ENCODE measurements around the gene PKIG. TPM values are rescaled to one million over a fixed set of nuclear protein-coding genes. Genes with fewer than 3 reads are reported as not detected.

PKIG gene
- total and polyA plus RNA-seq, 11 donors: 155 to 286 (median 200) TPM

- ATAC-seq (peak; percentile 27 to 84 (median 60)), DNase-seq (peak in 4 of 5 donors; percentile 50 to 86 (median 63))
- Histone ChIP-seq H3K36me3 (peaks cover 0 to 11% (median 0%) of the 10 kb centered on the region in 9 donors), H3K4me3 (peak overlapping the region in 7 of 12 donors; percentile 8 to 30 (median 13)), H3K27me3 (no peaks in the 10 kb centered on the region), H3K4me1 (peaks cover 39 to 92% (median 84%) of the 10 kb centered on the region in 12 donors), H3K9me3 (no peaks in the 10 kb centered on the region), H3K27ac (peak overlapping the region; percentile 79 to 97 (median 92))
- intact Hi-C loops (cut with DNase I): loop anchor here in 7 of 10 donors (2.0 to 10.0 kb wide), 4 partner anchors 18 to 296 kb away; partner anchors contain the start of gene PKIG (in 2 of the 7)
- TF ChIP-seq POLR2A (IDR thresholded peaks at IDR 0.05): no peak
- TF ChIP-seq, protein P1, sequence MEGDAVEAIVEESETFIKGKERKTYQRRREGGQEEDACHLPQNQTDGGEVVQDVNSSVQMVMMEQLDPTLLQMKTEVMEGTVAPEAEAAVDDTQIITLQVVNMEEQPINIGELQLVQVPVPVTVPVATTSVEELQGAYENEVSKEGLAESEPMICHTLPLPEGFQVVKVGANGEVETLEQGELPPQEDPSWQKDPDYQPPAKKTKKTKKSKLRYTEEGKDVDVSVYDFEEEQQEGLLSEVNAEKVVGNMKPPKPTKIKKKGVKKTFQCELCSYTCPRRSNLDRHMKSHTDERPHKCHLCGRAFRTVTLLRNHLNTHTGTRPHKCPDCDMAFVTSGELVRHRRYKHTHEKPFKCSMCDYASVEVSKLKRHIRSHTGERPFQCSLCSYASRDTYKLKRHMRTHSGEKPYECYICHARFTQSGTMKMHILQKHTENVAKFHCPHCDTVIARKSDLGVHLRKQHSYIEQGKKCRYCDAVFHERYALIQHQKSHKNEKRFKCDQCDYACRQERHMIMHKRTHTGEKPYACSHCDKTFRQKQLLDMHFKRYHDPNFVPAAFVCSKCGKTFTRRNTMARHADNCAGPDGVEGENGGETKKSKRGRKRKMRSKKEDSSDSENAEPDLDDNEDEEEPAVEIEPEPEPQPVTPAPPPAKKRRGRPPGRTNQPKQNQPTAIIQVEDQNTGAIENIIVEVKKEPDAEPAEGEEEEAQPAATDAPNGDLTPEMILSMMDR (IDR thresholded peaks at IDR 0.05): no peak
- 17 to 27% (median 19%) methylated on average over 11 of the region's 11 CpGs for WGBS, 4 donors
Observed at GRCh38 chr20:44600758-44601201, 18.4 kb downstream of the PKIG start.

- intact Hi-C loops (cut with DNase I): loop anchor here in 7 of 10 donors (2.0 to 10.0 kb wide), 4 partner anchors 18 to 296 kb away; partner anchors contain the start of gene PKIG (in 2 of the 7)
- TF ChIP-seq POLR2A (IDR thresholded peaks at IDR 0.05): no peak
- TF ChIP-seq, protein P1 (IDR thresholded peaks at IDR 0.05): no peak
Observed at GRCh38 chr20:44601236-44601671, 18.9 kb downstream of the PKIG start.

DNA sequence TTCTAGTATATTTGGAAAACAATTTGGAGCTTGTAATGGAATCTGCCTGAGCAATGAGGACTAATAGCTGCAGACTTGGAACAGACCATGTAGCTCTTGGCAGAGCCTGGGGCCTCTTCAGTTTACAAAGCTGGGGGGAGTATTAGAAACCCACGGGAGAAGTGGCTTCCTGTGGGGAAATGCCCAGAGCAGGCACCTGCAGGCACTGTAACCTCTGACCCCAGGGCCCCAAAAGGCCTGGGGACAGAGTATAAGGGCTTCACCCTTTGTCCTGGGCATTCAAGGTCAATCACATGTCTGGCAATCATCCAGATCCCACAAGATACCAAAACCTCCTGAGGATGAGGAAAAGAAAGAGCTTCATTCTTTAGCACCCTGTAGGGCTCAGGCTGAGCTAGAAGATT is 19.4 kb downstream of the PKIG start:
- peak; percentile 76 to 83 (median 78) for ATAC-seq
- peak; percentile 77 to 89 (median 84) for DNase-seq
- TF ChIP-seq, protein P1 (IDR thresholded peaks at IDR 0.05): no peak
- TF ChIP-seq POLR2A (IDR thresholded peaks at IDR 0.05): no peak
- H3K9me3 ChIP-seq: no peaks in the 10 kb centered on the region
- H3K36me3 ChIP-seq: peaks cover 0 to 10% (median 0%) of the 10 kb centered on the region in 9 donors
- WGBS, 4 donors: 0 to 6% (median 0%) methylated on average over 1 of the region's 1 CpG
- peaks cover 39 to 82% (median 75%) of the 10 kb centered on the region in 12 donors for H3K4me1 ChIP-seq
- H3K4me3 ChIP-seq: peak overlapping the region in 3 of 12 donors; percentile 9 to 15 (median 13)
- intact Hi-C loops (cut with DNase I): loop anchor here in 7 of 10 donors (2.0 to 10.0 kb wide), 4 partner anchors 19 to 297 kb away; partner anchors contain the start of gene PKIG (in 2 of the 7)
- peak overlapping the region; percentile 79 to 97 (median 92) for H3K27ac ChIP-seq
- H3K27me3 ChIP-seq: no peaks in the 10 kb centered on the region

More at GRCh38 chr20:44601236-44601671, 18.9 kb downstream of the PKIG start:
- no peaks in the 10 kb centered on the region for H3K9me3 ChIP-seq
- H3K27ac ChIP-seq: peak overlapping the region; percentile 79 to 97 (median 92)
- H3K27me3 ChIP-seq: no peaks in the 10 kb centered on the region
- peak overlapping the region in 9 of 12 donors; percentile 8 to 30 (median 14) for H3K4me3 ChIP-seq
- WGBS, 4 donors: 12 to 26% (median 18%) methylated on average over 6 to 7 of the region's 7 CpGs
- DNase-seq (peak in 4 of 5 donors; percentile 49 to 77 (median 68)), ATAC-seq (peak; percentile 34 to 57 (median 50))
- peaks cover 39 to 88% (median 81%) of the 10 kb centered on the region in 12 donors for H3K4me1 ChIP-seq
- H3K36me3 ChIP-seq: peaks cover 0 to 10% (median 0%) of the 10 kb centered on the region in 9 donors

GRCh38 chr20:44603327-44603726 is 20.9 kb downstream of the PKIG start:
- intact Hi-C loops (cut with DNase I): loop anchor here in 6 of 10 donors (5.0 to 10.0 kb wide), 3 partner anchors 71 to 299 kb away; no protein-coding TSS in a partner anchor
- DNase-seq (no peak), ATAC-seq (no peak)
- H3K4me3 ChIP-seq: no peak overlapping the region
- H3K4me1 ChIP-seq: peaks cover 28 to 74% (median 63%) of the 10 kb centered on the region in 12 donors
- H3K27me3 ChIP-seq: no peaks in the 10 kb centered on the region
- 92 to 95% (median 94%) methylated on average over 8 of the region's 8 CpGs for WGBS, 4 donors
- H3K27ac ChIP-seq: peak overlapping the region in 11 of 12 donors; percentile 14 to 97 (median 92)
- no peak for TF ChIP-seq POLR2A (IDR thresholded peaks at IDR 0.05)
- TF ChIP-seq, protein P1 (IDR thresholded peaks at IDR 0.05): no peak
- H3K36me3 ChIP-seq: peaks cover 0 to 12% (median 0%) of the 10 kb centered on the region in 9 donors
- no peaks in the 10 kb centered on the region for H3K9me3 ChIP-seq

Measured in heart left ventricle (tissue), 16 donors.